AG04450 (cell line): ENCODE data around the gene WIF1. TPM values are rescaled to one million over a fixed set of nuclear protein-coding genes. Genes with fewer than 3 reads are reported as not detected.

Experiments used
- CTCF ChIA-PET: fragments of 300-600, 350-600 bp; formaldehyde crosslinking; extraction: SDS; loops from one replicate; lab custom pipeline; 2022; ENCODE audit warnings: antibody characterized with exemption, inconsistent platforms; lab: Charles Lee
- POLR2A ChIA-PET: fragments of 350-600 bp; formaldehyde crosslinking; extraction: SDS; loops from one replicate; lab custom pipeline; 2021; ENCODE audit warnings: antibody characterized with exemption, inconsistent platforms; lab: Yijun Ruan, JAX
- DNase-seq: peaks from one replicate; pipeline ENCODE4 v3.0.0-alpha.2; 2011; ENCODE audit warnings: low read depth, low spot score
- H3K27ac ChIP-seq: one replicate; pipeline ENCODE4 v1.5.1; 2012; ENCODE audit warnings: low read depth, low read length, control low read depth
- H3K27me3 ChIP-seq: one replicate; pipeline ENCODE4 v1.6.0; 2012; ENCODE audit warnings: low read length; ENCODE audit not compliant: control insufficient read depth, insufficient read depth
- H3K4me3 ChIP-seq: 2 replicates; pipeline ENCODE4 v1.5.1; 2011; ENCODE audit warnings: mild to moderate bottlenecking, low read depth, low read length, control low read depth
- H3K9me3 ChIP-seq: 2 replicates; pipeline ENCODE4 v1.5.1; 2012; ENCODE audit warnings: low read length; ENCODE audit not compliant: control insufficient read depth, insufficient read depth
- CTCF ChIP-seq: IDR thresholded peaks from 2 replicates; pipeline ENCODE4 v1.5.1; 2011; ENCODE audit warnings: low read depth, low read length, control low read depth, inconsistent platforms
- polyA plus RNA-seq: library from polyadenylated mRNA; depleted of rRNA; stranded (reverse); fragments of >200 nt; gene quantifications from 2 replicates; pipeline ENCODE4 v1.2.3, GENCODE V29; 2011

The WIF1 gene
- polyA plus RNA-seq, 1 experiment = not detected

DNA sequence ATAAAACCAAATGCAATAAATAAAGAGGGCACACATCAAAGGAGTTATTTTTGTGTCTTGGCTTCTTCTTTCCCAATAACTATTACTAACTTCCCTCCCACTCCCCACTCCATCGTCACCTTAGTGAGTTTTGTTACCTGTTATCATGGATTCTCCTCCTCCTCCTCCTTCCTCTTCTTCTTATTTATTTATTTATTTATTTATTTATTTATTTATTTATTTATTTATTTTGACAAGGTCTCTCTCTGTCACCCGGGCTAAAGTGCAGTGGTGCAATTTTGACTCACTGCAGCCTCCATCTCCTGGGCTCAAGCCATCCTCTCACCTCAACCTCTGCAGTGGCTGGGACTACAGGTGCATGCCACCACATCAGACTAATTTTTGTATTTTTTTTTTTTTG is 26.4 kb downstream of the WIF1 start:
- ChIA-PET POLR2A (no interaction called here), CTCF (no interaction called here)
- no peak overlapping the region for H3K4me3 ChIP-seq
- DNase-seq = no peak
- H3K9me3 ChIP-seq = no peaks in the 10 kb centered on the region
- H3K27ac ChIP-seq = no peak overlapping the region
- TF ChIP-seq CTCF = no peak
- H3K27me3 ChIP-seq = peaks cover 7% of the 10 kb centered on the region

GRCh38 chr12:65093606-65094005 is 27.5 kb downstream of the WIF1 start:
- ChIA-PET CTCF (no interaction called here), POLR2A (no interaction called here)
- no peak for DNase-seq
- H3K27me3 ChIP-seq = peaks cover 7% of the 10 kb centered on the region
- no peaks in the 10 kb centered on the region for H3K9me3 ChIP-seq
- H3K4me3 ChIP-seq = no peak overlapping the region
- no peak overlapping the region for H3K27ac ChIP-seq
- TF ChIP-seq CTCF = no peak

GRCh38 chr12:65090461-65090860 is 30.6 kb downstream of the WIF1 start:
- Histone ChIP-seq H3K9me3 (no peaks in the 10 kb centered on the region), H3K27me3 (peaks cover 4% of the 10 kb centered on the region), H3K27ac (no peak overlapping the region), H3K4me3 (no peak overlapping the region)
- ChIA-PET POLR2A (no interaction called here), CTCF (no interaction called here)
- no peak for DNase-seq
- no peak for TF ChIP-seq CTCF

DNA sequence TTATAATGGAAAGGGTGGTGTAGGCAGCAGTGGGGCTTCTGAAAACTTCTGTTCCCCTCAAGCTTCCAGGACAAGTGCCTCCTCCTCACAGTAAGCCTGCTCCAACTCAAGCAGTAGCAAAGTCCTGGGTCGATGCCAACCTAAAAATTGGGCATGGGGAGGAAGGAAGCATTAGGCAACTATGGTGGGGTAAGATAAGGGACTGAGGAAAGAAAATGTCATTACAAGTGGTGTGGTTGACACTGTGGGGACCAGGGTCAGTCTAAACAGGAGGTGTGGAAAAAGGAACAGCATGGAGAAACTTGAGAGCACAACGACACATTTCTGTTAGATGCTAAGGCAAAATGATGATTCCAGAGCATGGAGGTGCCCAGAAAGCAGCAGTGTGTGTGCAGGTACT is 34.9 kb downstream of the WIF1 start:
- Histone ChIP-seq H3K27ac (no peak overlapping the region), H3K4me3 (no peak overlapping the region), H3K27me3 (peaks cover 2% of the 10 kb centered on the region), H3K9me3 (no peaks in the 10 kb centered on the region)
- TF ChIP-seq CTCF = no peak
- ChIA-PET POLR2A (no interaction called here), CTCF (no interaction called here)
- no peak for DNase-seq

- DNase-seq = no peak
- Histone ChIP-seq H3K27me3 (peaks cover 2% of the 10 kb centered on the region), H3K27ac (no peak overlapping the region), H3K4me3 (no peak overlapping the region), H3K9me3 (no peaks in the 10 kb centered on the region)
- ChIA-PET POLR2A (no interaction called here), CTCF (no interaction called here)
- no peak for TF ChIP-seq CTCF
These were observed 36.5 kb downstream of the WIF1 start for GRCh38 chr12:65084579-65084978.
